Measurements from ENCODE around the gene CIAO2A.

The CIAO2A gene

DNA sequence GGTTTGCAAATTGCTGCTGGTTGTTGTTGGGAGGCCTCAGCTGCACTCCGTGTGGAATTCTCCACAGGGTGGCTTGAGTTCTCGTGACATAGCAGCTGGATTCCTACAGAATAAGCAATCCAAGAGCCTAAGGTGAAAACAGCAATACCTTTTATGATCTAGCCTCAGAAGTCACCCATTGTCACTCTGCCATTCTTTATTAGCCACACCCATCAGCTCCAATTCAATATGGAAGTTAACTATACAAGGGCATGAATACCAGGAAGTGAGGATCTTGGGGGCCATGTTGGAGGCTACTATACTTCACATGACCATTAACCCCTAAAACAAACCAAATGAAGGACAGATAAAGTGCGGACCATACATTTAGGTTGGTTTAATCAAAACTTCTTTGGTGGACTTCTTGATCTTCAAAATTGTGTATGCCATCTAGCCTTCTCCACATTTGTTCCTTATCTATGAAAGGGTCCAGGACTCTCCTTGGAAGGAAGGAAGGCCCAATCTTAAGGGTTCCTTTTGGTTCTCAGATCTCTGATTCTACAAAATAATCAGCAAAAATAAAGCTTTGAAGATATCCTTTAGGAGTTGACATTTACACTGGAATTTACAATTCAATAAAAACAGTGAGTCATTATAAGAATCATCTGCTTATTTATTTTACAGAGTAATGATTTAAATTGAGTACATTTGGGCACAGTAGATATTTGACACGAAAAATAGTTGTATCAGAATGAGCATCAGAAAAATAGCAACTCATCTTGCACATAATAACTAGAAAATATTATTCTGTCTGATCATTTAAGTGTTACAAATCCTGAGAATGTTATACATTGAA, 21.5 kb downstream of the CIAO2A start:
- no peaks in the 10 kb centered on the region for H3K79me2 ChIP-seq (ENCODE audit: insufficient read depth, low read length)
- H3K4me1 ChIP-seq (ENCODE audit: insufficient read depth, low read length, poor library complexity, severe bottlenecking): peaks cover 17% of the 10 kb centered on the region
- H4K20me1 ChIP-seq (ENCODE audit: insufficient read depth, low read length, poor library complexity, severe bottlenecking): no peaks in the 10 kb centered on the region
- H3K9me2 ChIP-seq (replicated peaks; ENCODE audit: low read depth, low read length): no peaks in the 10 kb centered on the region
- H2AFZ ChIP-seq (ENCODE audit: low read length): no peak overlapping the region
- H3K9ac ChIP-seq (ENCODE audit: low read depth, low read length, poor library complexity, severe bottlenecking): no peak overlapping the region
- H3K27me3 ChIP-seq (ENCODE audit: insufficient read depth, low read length, poor library complexity, severe bottlenecking): no peaks in the 10 kb centered on the region
- no peak overlapping the region for H3K4me2 ChIP-seq (ENCODE audit: low read depth, low read length, poor library complexity, severe bottlenecking)
- no peak overlapping the region for H3K4me3 ChIP-seq (ENCODE audit: low read length, poor library complexity, severe bottlenecking)
- no peaks in the 10 kb centered on the region; the same call in 1 of the 2 replicates for H3F3A ChIP-seq (ENCODE audit: low read depth)
- no peaks in the 10 kb centered on the region for H3K9me3 ChIP-seq (ENCODE audit: insufficient read depth, low read depth, low read length)
- TF ChIP-seq, protein P1, sequence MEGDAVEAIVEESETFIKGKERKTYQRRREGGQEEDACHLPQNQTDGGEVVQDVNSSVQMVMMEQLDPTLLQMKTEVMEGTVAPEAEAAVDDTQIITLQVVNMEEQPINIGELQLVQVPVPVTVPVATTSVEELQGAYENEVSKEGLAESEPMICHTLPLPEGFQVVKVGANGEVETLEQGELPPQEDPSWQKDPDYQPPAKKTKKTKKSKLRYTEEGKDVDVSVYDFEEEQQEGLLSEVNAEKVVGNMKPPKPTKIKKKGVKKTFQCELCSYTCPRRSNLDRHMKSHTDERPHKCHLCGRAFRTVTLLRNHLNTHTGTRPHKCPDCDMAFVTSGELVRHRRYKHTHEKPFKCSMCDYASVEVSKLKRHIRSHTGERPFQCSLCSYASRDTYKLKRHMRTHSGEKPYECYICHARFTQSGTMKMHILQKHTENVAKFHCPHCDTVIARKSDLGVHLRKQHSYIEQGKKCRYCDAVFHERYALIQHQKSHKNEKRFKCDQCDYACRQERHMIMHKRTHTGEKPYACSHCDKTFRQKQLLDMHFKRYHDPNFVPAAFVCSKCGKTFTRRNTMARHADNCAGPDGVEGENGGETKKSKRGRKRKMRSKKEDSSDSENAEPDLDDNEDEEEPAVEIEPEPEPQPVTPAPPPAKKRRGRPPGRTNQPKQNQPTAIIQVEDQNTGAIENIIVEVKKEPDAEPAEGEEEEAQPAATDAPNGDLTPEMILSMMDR (conservative IDR thresholded peaks at IDR 0.05; ENCODE audit: low read length): no peak
- no peak for TF ChIP-seq EZH2phosphoT487 (IDR thresholded peaks at IDR 0.05; ENCODE audit: borderline replicate concordance)
- H3K36me3 ChIP-seq (ENCODE audit: insufficient read depth, low read length): peaks cover 35% of the 10 kb centered on the region; the same call in 1 of the 2 replicates

DNA sequence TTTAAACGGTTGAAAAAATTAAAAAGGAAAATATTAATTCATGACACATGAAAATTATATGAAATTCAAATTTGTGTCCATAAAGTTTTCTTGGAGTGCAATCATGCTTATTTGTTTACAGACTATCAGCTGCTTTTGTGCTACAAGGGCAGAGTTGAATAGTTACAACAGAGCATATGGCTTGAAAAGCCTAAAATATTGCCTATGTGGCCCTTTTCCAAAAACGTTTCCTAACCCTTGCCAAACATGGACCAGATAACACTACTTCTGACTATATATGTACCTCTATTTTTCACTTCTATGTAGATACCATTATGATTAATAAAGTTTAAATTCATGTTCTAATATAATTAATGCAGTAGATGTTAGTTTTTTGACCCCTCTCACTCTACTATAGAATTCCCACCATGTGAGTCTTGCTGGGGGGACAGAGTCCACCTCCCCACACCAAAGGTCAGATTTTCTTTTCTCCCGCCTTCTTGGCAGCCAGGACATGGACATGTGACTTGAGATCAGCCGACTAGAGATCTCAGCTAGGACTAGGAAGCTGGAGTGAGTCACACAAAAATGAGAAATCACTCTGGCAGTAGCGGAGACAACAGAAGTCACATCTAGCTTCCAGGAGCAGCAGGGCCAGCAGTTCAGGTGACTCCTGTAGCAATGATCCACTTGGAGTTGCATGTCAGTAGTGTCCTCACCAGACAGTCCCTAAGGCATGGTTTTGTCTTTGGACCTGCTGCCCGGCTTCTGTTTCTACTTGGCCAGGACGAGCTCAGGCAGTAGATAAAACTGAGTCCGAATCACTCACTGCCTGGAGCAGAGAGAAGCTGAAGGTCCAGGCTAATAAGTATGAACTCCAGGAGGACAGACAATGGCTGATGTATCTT, 22.4 kb downstream of the CIAO2A start:
- H4K20me1 ChIP-seq (ENCODE audit: insufficient read depth, low read length, poor library complexity, severe bottlenecking): no peaks in the 10 kb centered on the region
- H3K79me2 ChIP-seq (ENCODE audit: insufficient read depth, low read length): no peaks in the 10 kb centered on the region
- H3F3A ChIP-seq (ENCODE audit: low read depth): no peaks in the 10 kb centered on the region; the same call in 1 of the 2 replicates
- no peak overlapping the region for H2AFZ ChIP-seq (ENCODE audit: low read length)
- H3K9ac ChIP-seq (ENCODE audit: low read depth, low read length, poor library complexity, severe bottlenecking): no peak overlapping the region
- TF ChIP-seq, protein P1 (conservative IDR thresholded peaks at IDR 0.05; ENCODE audit: low read length): no peak
- TF ChIP-seq EZH2phosphoT487 (IDR thresholded peaks at IDR 0.05; ENCODE audit: borderline replicate concordance): no peak
- no peak overlapping the region for H3K4me2 ChIP-seq (ENCODE audit: low read depth, low read length, poor library complexity, severe bottlenecking)
- peaks cover 14% of the 10 kb centered on the region for H3K4me1 ChIP-seq (ENCODE audit: insufficient read depth, low read length, poor library complexity, severe bottlenecking)
- H3K9me3 ChIP-seq (ENCODE audit: insufficient read depth, low read depth, low read length): no peaks in the 10 kb centered on the region
- no peaks in the 10 kb centered on the region for H3K9me2 ChIP-seq (replicated peaks; ENCODE audit: low read depth, low read length)
- H3K36me3 ChIP-seq (ENCODE audit: insufficient read depth, low read length): peaks cover 35% of the 10 kb centered on the region; the same call in 1 of the 2 replicates
- H3K4me3 ChIP-seq (ENCODE audit: low read length, poor library complexity, severe bottlenecking): no peak overlapping the region
- no peaks in the 10 kb centered on the region for H3K27me3 ChIP-seq (ENCODE audit: insufficient read depth, low read length, poor library complexity, severe bottlenecking)

DNA sequence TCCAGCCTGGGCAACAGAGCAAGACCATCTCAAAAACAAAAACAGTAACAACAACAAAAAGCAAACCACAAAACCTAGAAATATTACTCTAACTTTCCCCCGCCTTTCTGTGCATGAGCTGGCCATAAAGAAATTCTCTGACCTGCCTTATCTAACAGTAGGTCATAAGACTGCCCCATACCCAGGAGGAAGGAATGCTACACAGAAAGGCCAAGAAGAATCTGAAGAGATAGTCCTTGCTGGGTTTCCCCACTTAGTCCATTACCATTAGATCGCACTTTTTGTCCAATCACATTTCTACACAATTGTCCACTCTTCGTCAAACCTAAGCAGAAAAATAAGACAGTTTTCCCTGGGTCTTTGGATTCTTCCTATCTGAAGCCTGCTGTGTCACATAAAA, 23.5 kb downstream of the CIAO2A start:
- no peaks in the 10 kb centered on the region for H3K9me3 ChIP-seq (ENCODE audit: insufficient read depth, low read depth, low read length)
- peaks cover 9% of the 10 kb centered on the region for H3K4me1 ChIP-seq (ENCODE audit: insufficient read depth, low read length, poor library complexity, severe bottlenecking)
- no peaks in the 10 kb centered on the region; the same call in 1 of the 2 replicates for H3F3A ChIP-seq (ENCODE audit: low read depth)
- TF ChIP-seq EZH2phosphoT487 (IDR thresholded peaks at IDR 0.05; ENCODE audit: borderline replicate concordance): no peak
- TF ChIP-seq, protein P1 (conservative IDR thresholded peaks at IDR 0.05; ENCODE audit: low read length): no peak
- H3K9me2 ChIP-seq (replicated peaks; ENCODE audit: low read depth, low read length): no peaks in the 10 kb centered on the region
- peaks cover 33% of the 10 kb centered on the region; the same call in 1 of the 2 replicates for H3K36me3 ChIP-seq (ENCODE audit: insufficient read depth, low read length)
- no peak overlapping the region for H3K4me2 ChIP-seq (ENCODE audit: low read depth, low read length, poor library complexity, severe bottlenecking)
- H3K4me3 ChIP-seq (ENCODE audit: low read length, poor library complexity, severe bottlenecking): no peak overlapping the region
- H3K27me3 ChIP-seq (ENCODE audit: insufficient read depth, low read length, poor library complexity, severe bottlenecking): no peaks in the 10 kb centered on the region
- no peaks in the 10 kb centered on the region for H3K79me2 ChIP-seq (ENCODE audit: insufficient read depth, low read length)
- no peak overlapping the region for H3K9ac ChIP-seq (ENCODE audit: low read depth, low read length, poor library complexity, severe bottlenecking)
- no peak overlapping the region for H2AFZ ChIP-seq (ENCODE audit: low read length)
- H4K20me1 ChIP-seq (ENCODE audit: insufficient read depth, low read length, poor library complexity, severe bottlenecking): no peaks in the 10 kb centered on the region
